Measurements from ENCODE around the gene MICU2.
"Not testable (repeated sequence)": the region's sequence is repeated elsewhere in the genome, so short reads cannot be mapped to it uniquely, and the experiment has no call there.

MICU2 gene

DNA sequence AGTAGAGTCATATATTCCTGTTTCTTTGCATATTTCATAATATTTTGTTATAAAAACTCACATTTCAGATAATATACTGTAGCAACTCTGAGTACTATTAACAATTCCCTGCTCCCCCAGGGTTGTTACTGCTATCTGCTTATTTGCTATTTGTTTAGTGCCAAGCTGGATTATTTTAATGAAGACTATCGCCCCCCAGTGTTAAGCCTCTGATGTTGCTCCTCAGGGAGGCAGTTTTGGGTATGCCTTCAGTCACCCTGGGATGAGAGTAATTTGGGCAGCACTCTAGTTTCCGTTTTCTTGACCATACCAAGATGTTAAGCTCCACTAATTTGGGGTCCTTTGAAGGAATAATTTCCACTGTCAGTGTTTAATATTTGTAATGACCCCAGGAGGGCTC lies 46.0 kb downstream of the MICU2 start:
- DNase-seq: peak; percentile 34
- in situ Hi-C loops (cut with HindIII; ENCODE audit: low pct_ligation_motif_present, low sequenced_read_pairs): no loop called here

DNA sequence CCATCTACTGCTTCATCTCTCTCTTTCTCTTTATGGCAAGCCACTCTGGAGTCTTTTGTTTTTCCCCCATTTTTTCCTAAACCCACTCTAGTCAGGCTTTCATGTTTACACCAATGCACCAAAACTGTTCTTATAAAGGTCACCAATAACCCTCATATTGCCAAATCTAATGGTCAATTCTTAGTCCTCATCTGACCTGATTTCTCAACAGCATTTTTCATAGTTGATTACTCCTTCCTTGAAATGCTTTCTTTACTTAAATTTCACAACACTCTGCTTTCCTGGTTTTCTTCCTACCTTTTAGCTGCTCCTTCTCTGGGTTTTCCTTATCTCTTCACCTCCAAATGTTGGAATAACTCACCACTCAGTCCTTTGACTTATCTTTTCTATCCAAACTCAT lies 47.9 kb downstream of the MICU2 start:
- no peak for DNase-seq
- in situ Hi-C loops (cut with HindIII; ENCODE audit: low pct_ligation_motif_present, low sequenced_read_pairs): no loop called here
- Histone ChIP-seq H3K27ac (no peak overlapping the region), H3K36me3 (replicated peaks) (no peaks in the 10 kb centered on the region), H3K27me3 (replicated peaks) (no peaks in the 10 kb centered on the region), H3K4me3 (ENCODE audit: low read depth, low read length) (no peak overlapping the region)
- TF ChIP-seq, protein P1, sequence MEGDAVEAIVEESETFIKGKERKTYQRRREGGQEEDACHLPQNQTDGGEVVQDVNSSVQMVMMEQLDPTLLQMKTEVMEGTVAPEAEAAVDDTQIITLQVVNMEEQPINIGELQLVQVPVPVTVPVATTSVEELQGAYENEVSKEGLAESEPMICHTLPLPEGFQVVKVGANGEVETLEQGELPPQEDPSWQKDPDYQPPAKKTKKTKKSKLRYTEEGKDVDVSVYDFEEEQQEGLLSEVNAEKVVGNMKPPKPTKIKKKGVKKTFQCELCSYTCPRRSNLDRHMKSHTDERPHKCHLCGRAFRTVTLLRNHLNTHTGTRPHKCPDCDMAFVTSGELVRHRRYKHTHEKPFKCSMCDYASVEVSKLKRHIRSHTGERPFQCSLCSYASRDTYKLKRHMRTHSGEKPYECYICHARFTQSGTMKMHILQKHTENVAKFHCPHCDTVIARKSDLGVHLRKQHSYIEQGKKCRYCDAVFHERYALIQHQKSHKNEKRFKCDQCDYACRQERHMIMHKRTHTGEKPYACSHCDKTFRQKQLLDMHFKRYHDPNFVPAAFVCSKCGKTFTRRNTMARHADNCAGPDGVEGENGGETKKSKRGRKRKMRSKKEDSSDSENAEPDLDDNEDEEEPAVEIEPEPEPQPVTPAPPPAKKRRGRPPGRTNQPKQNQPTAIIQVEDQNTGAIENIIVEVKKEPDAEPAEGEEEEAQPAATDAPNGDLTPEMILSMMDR (IDR thresholded peaks at IDR 0.05; ENCODE audit: low read depth, low read length, missing control alignments): no peak

More for the DNA sequence above, 46.0 kb downstream of the MICU2 start:
- H3K4me3 ChIP-seq (ENCODE audit: low read depth, low read length): no peak overlapping the region
- TF ChIP-seq, protein P1 (IDR thresholded peaks at IDR 0.05; ENCODE audit: low read depth, low read length, missing control alignments): peak; percentile 65
- H3K27ac ChIP-seq: no peak overlapping the region
- H3K36me3 ChIP-seq (replicated peaks): no peaks in the 10 kb centered on the region
- H3K27me3 ChIP-seq (replicated peaks): no peaks in the 10 kb centered on the region

DNA sequence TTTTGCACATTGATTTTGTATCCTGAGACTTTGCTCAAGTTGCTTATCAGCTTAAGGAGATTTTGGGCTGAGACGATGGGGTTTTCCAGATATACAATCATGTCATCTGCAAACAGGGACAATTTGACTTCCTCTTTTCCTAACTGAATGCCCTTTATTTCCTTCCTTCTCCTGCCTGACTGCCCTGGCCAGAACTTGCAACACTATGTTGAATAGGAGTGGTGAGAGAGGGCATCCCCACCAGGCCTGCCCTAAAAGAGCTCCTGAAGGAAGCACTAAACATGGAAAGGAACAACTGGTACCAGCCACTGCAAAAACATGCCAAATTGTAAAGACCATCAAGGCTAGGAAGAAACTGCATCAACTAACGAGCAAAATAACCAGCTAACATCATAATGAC lies 50.7 kb downstream of the MICU2 start:
- DNase-seq; H3K36me3 ChIP-seq (replicated peaks); H3K27me3 ChIP-seq (replicated peaks); in situ Hi-C loops (cut with HindIII; ENCODE audit: low pct_ligation_motif_present, low sequenced_read_pairs); H3K4me3 ChIP-seq (ENCODE audit: low read depth, low read length); H3K27ac ChIP-seq: not testable (repeated sequence)

DNA sequence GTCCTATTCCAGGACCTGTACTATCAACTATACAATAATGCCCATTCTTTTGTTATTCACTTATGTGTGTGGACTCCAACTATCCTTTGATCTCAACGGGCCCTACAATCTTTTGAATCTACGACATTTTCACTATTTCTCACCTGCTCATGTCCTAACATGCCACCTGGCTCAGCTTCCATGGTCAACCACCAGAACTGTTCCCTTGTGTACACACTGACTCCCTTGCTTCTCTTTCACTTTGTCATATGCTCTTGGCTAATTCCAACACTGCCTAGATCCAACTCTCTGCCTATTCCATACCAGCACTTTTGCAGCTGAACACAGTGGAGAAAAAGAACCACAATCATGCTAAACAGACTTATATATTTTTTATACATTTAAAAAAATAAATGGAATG lies 53.1 kb downstream of the MICU2 start:
- TF ChIP-seq, protein P1 (IDR thresholded peaks at IDR 0.05; ENCODE audit: low read depth, low read length, missing control alignments): no peak

DNA sequence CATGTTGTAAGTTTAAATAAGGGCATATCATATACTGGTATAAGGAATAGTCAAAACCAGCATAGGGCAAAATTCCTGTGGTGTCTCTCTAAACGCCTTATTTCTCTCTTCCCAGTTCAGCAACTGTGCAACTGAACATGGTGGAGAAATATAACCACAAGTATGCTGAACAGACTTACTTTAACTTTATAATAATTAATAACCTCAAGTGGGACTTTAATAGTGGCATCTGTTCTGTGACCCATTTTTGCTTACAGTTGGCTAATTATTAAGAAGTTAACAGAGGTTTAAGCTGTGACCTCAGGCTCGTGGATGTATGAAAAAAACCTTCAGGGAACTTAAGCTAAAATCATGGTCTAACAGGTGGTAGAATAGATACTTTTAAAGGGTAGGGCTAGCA lies 54.3 kb downstream of the MICU2 start:
- Histone ChIP-seq H3K27me3 (replicated peaks) (no peaks in the 10 kb centered on the region), H3K36me3 (replicated peaks) (no peaks in the 10 kb centered on the region), H3K27ac (no peak overlapping the region), H3K4me3 (ENCODE audit: low read depth, low read length) (no peak overlapping the region)
- in situ Hi-C loops (cut with HindIII; ENCODE audit: low pct_ligation_motif_present, low sequenced_read_pairs): no loop called here
- DNase-seq: no peak
- TF ChIP-seq, protein P1 (IDR thresholded peaks at IDR 0.05; ENCODE audit: low read depth, low read length, missing control alignments): no peak

More for the DNA sequence above, 53.1 kb downstream of the MICU2 start:
- Histone ChIP-seq H3K27me3 (replicated peaks) (no peaks in the 10 kb centered on the region), H3K4me3 (ENCODE audit: low read depth, low read length) (no peak overlapping the region), H3K27ac (no peak overlapping the region), H3K36me3 (replicated peaks) (no peaks in the 10 kb centered on the region)
- in situ Hi-C loops (cut with HindIII; ENCODE audit: low pct_ligation_motif_present, low sequenced_read_pairs): no loop called here
- no peak for DNase-seq

DNA sequence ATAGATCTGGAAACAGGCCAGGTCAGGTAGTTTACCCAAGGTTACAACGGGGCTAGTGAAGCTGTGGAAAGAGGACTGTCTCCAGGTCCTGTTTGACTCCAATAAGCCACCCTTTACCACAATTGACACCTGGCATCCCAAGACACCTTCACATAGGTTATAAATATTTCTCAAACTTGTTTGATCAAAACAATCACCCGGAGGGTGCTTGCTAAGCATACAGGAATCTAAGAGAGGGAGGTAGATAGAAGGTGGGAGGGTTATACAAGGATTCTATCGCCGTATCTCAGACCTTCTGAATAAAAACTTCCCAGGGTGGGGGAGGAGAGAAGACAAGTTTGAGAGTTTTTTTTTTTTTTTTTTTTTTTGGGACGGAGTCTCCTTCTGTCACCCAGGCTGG lies 55.4 kb downstream of the MICU2 start:
- Histone ChIP-seq H3K36me3 (replicated peaks) (no peaks in the 10 kb centered on the region), H3K27ac (no peak overlapping the region), H3K27me3 (replicated peaks) (no peaks in the 10 kb centered on the region), H3K4me3 (ENCODE audit: low read depth, low read length) (no peak overlapping the region)
- in situ Hi-C loops (cut with HindIII; ENCODE audit: low pct_ligation_motif_present, low sequenced_read_pairs): no loop called here
- TF ChIP-seq, protein P1 (IDR thresholded peaks at IDR 0.05; ENCODE audit: low read depth, low read length, missing control alignments): no peak
- no peak for DNase-seq

Measured in brain microvascular endothelial cell (primary cell).